ENCODE data around the gene MCM6.

MCM6 gene

GRCh38 chr2:135822855-135823254 is 53.4 kb downstream of the MCM6 start:
- DNase-seq (ENCODE audit: low read depth), result no peak
- no peak overlapping the region for H3K4me3 ChIP-seq (ENCODE audit: low read depth, low read length)
- TF ChIP-seq, protein P1, sequence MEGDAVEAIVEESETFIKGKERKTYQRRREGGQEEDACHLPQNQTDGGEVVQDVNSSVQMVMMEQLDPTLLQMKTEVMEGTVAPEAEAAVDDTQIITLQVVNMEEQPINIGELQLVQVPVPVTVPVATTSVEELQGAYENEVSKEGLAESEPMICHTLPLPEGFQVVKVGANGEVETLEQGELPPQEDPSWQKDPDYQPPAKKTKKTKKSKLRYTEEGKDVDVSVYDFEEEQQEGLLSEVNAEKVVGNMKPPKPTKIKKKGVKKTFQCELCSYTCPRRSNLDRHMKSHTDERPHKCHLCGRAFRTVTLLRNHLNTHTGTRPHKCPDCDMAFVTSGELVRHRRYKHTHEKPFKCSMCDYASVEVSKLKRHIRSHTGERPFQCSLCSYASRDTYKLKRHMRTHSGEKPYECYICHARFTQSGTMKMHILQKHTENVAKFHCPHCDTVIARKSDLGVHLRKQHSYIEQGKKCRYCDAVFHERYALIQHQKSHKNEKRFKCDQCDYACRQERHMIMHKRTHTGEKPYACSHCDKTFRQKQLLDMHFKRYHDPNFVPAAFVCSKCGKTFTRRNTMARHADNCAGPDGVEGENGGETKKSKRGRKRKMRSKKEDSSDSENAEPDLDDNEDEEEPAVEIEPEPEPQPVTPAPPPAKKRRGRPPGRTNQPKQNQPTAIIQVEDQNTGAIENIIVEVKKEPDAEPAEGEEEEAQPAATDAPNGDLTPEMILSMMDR (IDR thresholded peaks at IDR 0.05; ENCODE audit: low read depth, low read length, missing control alignments), result no peak

- TF ChIP-seq, protein P1 (IDR thresholded peaks at IDR 0.05; ENCODE audit: low read depth, low read length, missing control alignments), result no peak
- no peak overlapping the region for H3K4me3 ChIP-seq (ENCODE audit: low read depth, low read length)
- no peak for DNase-seq (ENCODE audit: low read depth)
These were observed 55.1 kb downstream of the MCM6 start for GRCh38 chr2:135821190-135821589.

GRCh38 chr2:135820003-135820618 is 56.1 kb downstream of the MCM6 start:
- peak; percentile 51 for DNase-seq (ENCODE audit: low read depth)
- H3K4me3 ChIP-seq (ENCODE audit: low read depth, low read length), result peak overlapping the region; percentile 13; the same call in 1 of the 2 replicates
- TF ChIP-seq, protein P1 (IDR thresholded peaks at IDR 0.05; ENCODE audit: low read depth, low read length, missing control alignments), result no peak

DNA sequence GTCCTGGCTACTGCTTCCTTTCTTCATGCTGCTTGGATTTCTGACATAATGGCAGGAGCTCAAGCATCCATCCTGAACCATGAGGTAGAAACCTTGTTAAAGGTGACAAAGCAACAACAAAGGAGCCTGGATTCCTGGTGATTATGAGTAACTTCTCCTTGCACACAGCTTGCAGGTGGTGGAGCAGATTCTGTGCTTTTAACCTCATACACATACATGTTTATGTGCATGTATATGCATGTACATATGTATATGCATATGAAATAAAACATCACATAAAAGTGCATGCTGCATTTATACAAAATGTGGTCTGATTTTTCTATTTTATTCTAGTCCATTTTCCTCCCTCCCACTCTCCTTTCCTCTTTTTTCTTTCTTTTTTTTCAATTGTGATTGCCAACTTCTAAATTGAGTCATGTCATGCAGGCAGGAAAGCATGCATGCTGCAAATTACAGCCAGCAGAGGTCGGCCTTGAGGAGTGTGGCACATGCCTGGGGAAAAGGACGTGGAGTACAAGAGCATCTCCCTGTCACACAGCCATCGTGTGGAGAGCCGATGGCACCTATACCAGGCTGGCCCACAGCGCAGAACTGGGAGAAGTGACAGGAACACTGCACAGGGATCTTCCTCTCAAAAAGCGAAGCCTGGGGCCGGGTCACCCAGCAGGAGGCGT is 57.2 kb downstream of the MCM6 start:
- H3K4me3 ChIP-seq (ENCODE audit: low read depth, low read length), result no peak overlapping the region
- DNase-seq (ENCODE audit: low read depth), result no peak
- TF ChIP-seq, protein P1 (IDR thresholded peaks at IDR 0.05; ENCODE audit: low read depth, low read length, missing control alignments), result peak; percentile 53

- H3K4me3 ChIP-seq (ENCODE audit: low read depth, low read length), result no peak overlapping the region
- TF ChIP-seq, protein P1 (IDR thresholded peaks at IDR 0.05; ENCODE audit: low read depth, low read length, missing control alignments), result no peak
- no peak for DNase-seq (ENCODE audit: low read depth)
These were observed 58.3 kb downstream of the MCM6 start for GRCh38 chr2:135817951-135818350.

- no peak for DNase-seq (ENCODE audit: low read depth)
- no peak overlapping the region for H3K4me3 ChIP-seq (ENCODE audit: low read depth, low read length)
- TF ChIP-seq, protein P1 (IDR thresholded peaks at IDR 0.05; ENCODE audit: low read depth, low read length, missing control alignments), result no peak
These were observed 58.8 kb downstream of the MCM6 start for GRCh38 chr2:135817466-135817865.

DNA sequence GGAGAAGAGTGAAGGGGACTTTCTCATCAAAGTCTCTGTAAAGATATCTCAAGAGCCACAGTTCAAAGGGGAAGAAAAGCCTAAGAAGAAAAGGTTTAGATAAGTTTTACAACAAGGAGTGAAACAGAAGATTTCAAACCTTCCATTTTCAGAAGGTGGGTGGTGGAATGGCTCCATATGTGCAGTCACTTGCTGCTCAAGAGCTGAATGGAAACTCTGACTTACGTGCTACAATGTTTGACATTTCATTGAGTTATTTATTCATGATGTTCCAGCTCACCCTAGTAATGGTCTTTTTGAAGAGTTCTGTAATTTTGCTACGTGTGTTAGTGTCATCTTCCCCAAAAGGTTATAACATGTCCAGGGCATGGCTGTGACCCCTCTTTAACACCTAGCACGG is 61.0 kb downstream of the MCM6 start:
- no peak overlapping the region for H3K4me3 ChIP-seq (ENCODE audit: low read depth, low read length)
- TF ChIP-seq, protein P1 (IDR thresholded peaks at IDR 0.05; ENCODE audit: low read depth, low read length, missing control alignments), result no peak
- DNase-seq (ENCODE audit: low read depth), result no peak

Data from GM12864 (cell line).